GM23338 (cell line): Measurements from ENCODE around the gene AATF. TPM values are rescaled to one million over a fixed set of nuclear protein-coding genes. Genes with fewer than 3 reads are reported as not detected.
A peak's percentile ranks its signal among the peaks of the same experiment; 100 is the strongest.

Source experiments
- ATAC-seq: fragments of 200-7000 bp; cut with Tn5 transposase; 3 replicates; pipeline ENCODE4 v1.9.1; 2020
- DNase-seq: peaks from one replicate; pipeline ENCODE4 v3.0.0-alpha.2; 2015; ENCODE audit warnings: low spot score
- H2AFZ ChIP-seq: fragments of 200-600 bp; sonication (generic); 2 replicates; pipeline ENCODE4 v1.8.0; 2016; ENCODE audit warnings: antibody characterized with exemption, mild to moderate bottlenecking, moderate library complexity
- H3F3A ChIP-seq: fragments of 200-600 bp; sonication (generic); replicated peaks from 2 replicates; pipeline ENCODE4 v1.8.0; 2017; ENCODE audit warnings: antibody characterized with exemption, mixed run types, low read depth
- H3K27ac ChIP-seq: fragments of 200-600 bp; sonication (generic); 2 replicates; pipeline ENCODE4 v1.6.1; 2016; ENCODE audit warnings: low read depth
- H3K27me3 ChIP-seq: fragments of 200-600 bp; sonication (generic); 2 replicates; pipeline ENCODE4 v1.8.0; 2016; ENCODE audit warnings: mild to moderate bottlenecking, mixed run types, moderate library complexity; ENCODE audit not compliant: insufficient read depth
- H3K36me3 ChIP-seq: fragments of 200-600 bp; sonication (generic); 2 replicates; pipeline ENCODE4 v1.8.0; 2016; ENCODE audit warnings: mild to moderate bottlenecking; ENCODE audit not compliant: insufficient read depth
- H3K4me1 ChIP-seq: fragments of 200-600 bp; sonication (generic); 2 replicates; pipeline ENCODE4 v1.8.0; 2016; ENCODE audit warnings: mild to moderate bottlenecking, moderate library complexity; ENCODE audit not compliant: insufficient read depth
- H3K4me2 ChIP-seq: fragments of 200-600 bp; sonication (generic); 2 replicates; pipeline ENCODE4 v1.7.1; 2017; ENCODE audit warnings: mixed run types
- H3K4me3 ChIP-seq: fragments of 200-600 bp; sonication (generic); 2 replicates; pipeline ENCODE4 v1.6.1; 2016; ENCODE audit warnings: mixed run types
- H3K79me2 ChIP-seq: fragments of 200-600 bp; sonication (generic); replicated peaks from 2 replicates; pipeline ENCODE4 v1.8.0; 2017; ENCODE audit warnings: mild to moderate bottlenecking; ENCODE audit not compliant: insufficient read depth
- H3K9me2 ChIP-seq: fragments of 200-600 bp; sonication (generic); 2 replicates; pipeline ENCODE4 v1.8.0; 2017; ENCODE audit not compliant: insufficient read depth
- H4K20me1 ChIP-seq: fragments of 200-600 bp; sonication (generic); replicated peaks from 2 replicates; pipeline ENCODE4 v1.8.0; 2017; ENCODE audit warnings: mild to moderate bottlenecking; ENCODE audit not compliant: insufficient read depth
- H3K27ac Mint-ChIP-seq: 2 replicates; pipeline ENCODE4 v1.8.0; 2020; ENCODE audit warnings: inconsistent platforms, mild to moderate bottlenecking, moderate library complexity, mixed read lengths
- H3K27me3 Mint-ChIP-seq: 3 replicates; pipeline ENCODE4 v1.8.0; 2022; ENCODE audit warnings: low read depth, mild to moderate bottlenecking, moderate library complexity, mixed read lengths, inconsistent platforms; ENCODE audit not compliant: insufficient read depth, poor library complexity
- H3K36me3 Mint-ChIP-seq: 3 replicates; pipeline ENCODE4 v1.8.0; 2021; ENCODE audit warnings: low read depth, mild to moderate bottlenecking, inconsistent platforms, moderate library complexity, mixed read lengths
- H3K4me1 Mint-ChIP-seq: 3 replicates; pipeline ENCODE4 v1.8.0; 2020; ENCODE audit warnings: mild to moderate bottlenecking, inconsistent platforms, mixed read lengths
- H3K4me3 Mint-ChIP-seq: 3 replicates; pipeline ENCODE4 v1.8.0; 2021; ENCODE audit warnings: moderate library complexity, mild to moderate bottlenecking, inconsistent platforms, mixed read lengths
- H3K9me3 Mint-ChIP-seq: 3 replicates; pipeline ENCODE4 v1.8.0; 2020; ENCODE audit warnings: moderate library complexity, mild to moderate bottlenecking, inconsistent platforms, mixed read lengths
- CREB1 ChIP-seq: fragments of 250-450 bp; sonication (Bioruptor Pico); IDR thresholded peaks from 2 replicates; pipeline ENCODE4 v1.5.0; 2020; ENCODE audit warnings: low read depth, mild to moderate bottlenecking, moderate library complexity
- EZH2 ChIP-seq: fragments of 200-600 bp; sonication (generic); IDR thresholded peaks from one replicate; pipeline ENCODE4 v1.8.0; 2017; ENCODE audit warnings: antibody characterized with exemption, mild to moderate bottlenecking, low read depth; ENCODE audit not compliant: unreplicated experiment
- EZH2phosphoT487 ChIP-seq: fragments of 200-600 bp; sonication (generic); IDR thresholded peaks from one replicate; pipeline ENCODE4 v1.8.1; 2018; ENCODE audit warnings: antibody characterized with exemption; ENCODE audit not compliant: unreplicated experiment
- JUNB ChIP-seq: IDR thresholded peaks from one replicate; pipeline ENCODE4 v1.6.1; 2016; ENCODE audit warnings: antibody characterized with exemption; ENCODE audit not compliant: unreplicated experiment
- NANOG ChIP-seq: IDR thresholded peaks from 2 replicates; pipeline ENCODE4 v1.6.1; 2016; ENCODE audit warnings: antibody characterized with exemption, borderline replicate concordance
- POLR2AphosphoS5 ChIP-seq: IDR thresholded peaks from 2 replicates; pipeline ENCODE4 v1.6.1; 2016; ENCODE audit warnings: antibody characterized with exemption, low read depth
- STAT1 ChIP-seq: IDR thresholded peaks from one replicate; pipeline ENCODE4 v1.6.1; 2016; ENCODE audit warnings: antibody characterized with exemption; ENCODE audit not compliant: unreplicated experiment
- ZNF114 ChIP-seq: fragments of 250-450 bp; sonication (Bioruptor Pico); IDR thresholded peaks from 2 replicates; pipeline ENCODE4 v1.5.0; 2020; ENCODE audit warnings: mild to moderate bottlenecking, moderate library complexity
- ZNF331 ChIP-seq: fragments of 250-450 bp; sonication (Bioruptor Pico); IDR thresholded peaks from 2 replicates; pipeline ENCODE4 v1.5.0; 2020; ENCODE audit warnings: low read depth, mild to moderate bottlenecking, moderate library complexity
- polyA plus RNA-seq: library from polyadenylated mRNA; unstranded; fragments of >200 nt; fragmentation: Nextera tagmentation; extraction: Ambion mirVana; gene quantifications from 2 replicates; pipeline ENCODE4 v1.2.1, GENCODE V29; 2016
- total RNA-seq: library from RNA; depleted of rRNA; stranded (reverse); fragments of >200 nt; shearing (Covaris generic); gene quantifications from 2 replicates; pipeline ENCODE4 v1.2.3, GENCODE V29; 2014
- TF ChIP-seq, protein P1 (sequence below): fragments of 250-450 bp; sonication (Bioruptor Pico); IDR thresholded peaks from 2 replicates; pipeline ENCODE4 v1.5.0; 2020; ENCODE audit warnings: mild to moderate bottlenecking, moderate library complexity
- TF ChIP-seq, protein P2 (sequence below): IDR thresholded peaks from 2 replicates; pipeline ENCODE4 v1.6.1; 2016; ENCODE audit warnings: antibody characterized with exemption
- TF ChIP-seq, protein P3 (sequence below), 2 experiments: fragments of 200-600 bp in 1 of 2; sonication (generic) in 1 of 2; conservative IDR thresholded peaks; 2 replicates each; pipeline versions ENCODE4 v1.5.1 to v1.6.1; 2016 to 2017; ENCODE audit warnings: antibody characterized with exemption in 2 of 2, low read depth in 2 of 2, mild to moderate bottlenecking in 2 of 2, moderate library complexity in 1 of 2
- TF ChIP-seq, protein P4 (sequence below): IDR thresholded peaks from one replicate; pipeline ENCODE4 v1.6.1; 2018; ENCODE audit warnings: antibody characterized with exemption; ENCODE audit not compliant: unreplicated experiment

AATF gene
- total and polyA plus RNA-seq, 2 experiments from 2014 or later, result 40.2 to 71.2 TPM

DNA sequence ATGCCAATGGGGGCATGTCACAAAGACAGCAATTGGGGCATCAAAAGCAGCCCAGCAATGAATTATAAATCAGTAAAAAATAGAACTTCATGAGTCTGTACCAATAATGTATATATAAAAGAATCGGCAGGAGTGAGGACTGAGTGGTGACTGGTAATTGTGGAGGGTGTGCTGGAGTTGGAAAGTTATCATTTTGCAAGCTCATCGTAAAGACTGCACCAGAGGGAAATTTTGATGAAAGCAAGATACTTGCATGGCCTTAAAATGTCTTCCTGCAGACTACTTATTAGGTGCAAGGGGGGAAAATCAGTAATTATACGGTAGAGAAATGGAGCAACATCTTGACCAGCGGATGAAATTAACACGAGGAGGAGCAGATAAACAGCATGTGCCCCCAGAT is 138.9 kb downstream of the AATF start:
- no peaks in the 10 kb centered on the region for H3K27me3 ChIP-seq
- H4K20me1 ChIP-seq, result no peaks in the 10 kb centered on the region; the same call in 1 of the 2 replicates
- peaks cover 8% of the 10 kb centered on the region for H3K4me1 ChIP-seq
- Mint-ChIP-seq H3K27ac (no peak overlapping the region), H3K9me3 (no peaks in the 10 kb centered on the region), H3K27me3 (peaks cover 7% of the 10 kb centered on the region), H3K36me3 (peaks cover 42% of the 10 kb centered on the region), H3K4me1 (peaks cover 33% of the 10 kb centered on the region), H3K4me3 (no peak overlapping the region)
- no peak overlapping the region for H2AFZ ChIP-seq
- no peaks in the 10 kb centered on the region; the same call in none of the 2 replicates for H3F3A ChIP-seq
- no peak overlapping the region for H3K4me3 ChIP-seq
- no peak for DNase-seq
- 0 out of 2 replicates have a peak overlapping the region, but pooled peaks have one; percentile 37 for H3K27ac ChIP-seq
- TF ChIP-seq JUNB (no peak), CREB1 (CRISPR knock-in tag) (no peak), EZH2 (no peak), NANOG (no peak), ZNF331 (CRISPR knock-in tag) (no peak), POLR2AphosphoS5 (no peak), EZH2phosphoT487 (no peak), STAT1 (no peak), ZNF114 (no peak)
- TF ChIP-seq, protein P1, sequence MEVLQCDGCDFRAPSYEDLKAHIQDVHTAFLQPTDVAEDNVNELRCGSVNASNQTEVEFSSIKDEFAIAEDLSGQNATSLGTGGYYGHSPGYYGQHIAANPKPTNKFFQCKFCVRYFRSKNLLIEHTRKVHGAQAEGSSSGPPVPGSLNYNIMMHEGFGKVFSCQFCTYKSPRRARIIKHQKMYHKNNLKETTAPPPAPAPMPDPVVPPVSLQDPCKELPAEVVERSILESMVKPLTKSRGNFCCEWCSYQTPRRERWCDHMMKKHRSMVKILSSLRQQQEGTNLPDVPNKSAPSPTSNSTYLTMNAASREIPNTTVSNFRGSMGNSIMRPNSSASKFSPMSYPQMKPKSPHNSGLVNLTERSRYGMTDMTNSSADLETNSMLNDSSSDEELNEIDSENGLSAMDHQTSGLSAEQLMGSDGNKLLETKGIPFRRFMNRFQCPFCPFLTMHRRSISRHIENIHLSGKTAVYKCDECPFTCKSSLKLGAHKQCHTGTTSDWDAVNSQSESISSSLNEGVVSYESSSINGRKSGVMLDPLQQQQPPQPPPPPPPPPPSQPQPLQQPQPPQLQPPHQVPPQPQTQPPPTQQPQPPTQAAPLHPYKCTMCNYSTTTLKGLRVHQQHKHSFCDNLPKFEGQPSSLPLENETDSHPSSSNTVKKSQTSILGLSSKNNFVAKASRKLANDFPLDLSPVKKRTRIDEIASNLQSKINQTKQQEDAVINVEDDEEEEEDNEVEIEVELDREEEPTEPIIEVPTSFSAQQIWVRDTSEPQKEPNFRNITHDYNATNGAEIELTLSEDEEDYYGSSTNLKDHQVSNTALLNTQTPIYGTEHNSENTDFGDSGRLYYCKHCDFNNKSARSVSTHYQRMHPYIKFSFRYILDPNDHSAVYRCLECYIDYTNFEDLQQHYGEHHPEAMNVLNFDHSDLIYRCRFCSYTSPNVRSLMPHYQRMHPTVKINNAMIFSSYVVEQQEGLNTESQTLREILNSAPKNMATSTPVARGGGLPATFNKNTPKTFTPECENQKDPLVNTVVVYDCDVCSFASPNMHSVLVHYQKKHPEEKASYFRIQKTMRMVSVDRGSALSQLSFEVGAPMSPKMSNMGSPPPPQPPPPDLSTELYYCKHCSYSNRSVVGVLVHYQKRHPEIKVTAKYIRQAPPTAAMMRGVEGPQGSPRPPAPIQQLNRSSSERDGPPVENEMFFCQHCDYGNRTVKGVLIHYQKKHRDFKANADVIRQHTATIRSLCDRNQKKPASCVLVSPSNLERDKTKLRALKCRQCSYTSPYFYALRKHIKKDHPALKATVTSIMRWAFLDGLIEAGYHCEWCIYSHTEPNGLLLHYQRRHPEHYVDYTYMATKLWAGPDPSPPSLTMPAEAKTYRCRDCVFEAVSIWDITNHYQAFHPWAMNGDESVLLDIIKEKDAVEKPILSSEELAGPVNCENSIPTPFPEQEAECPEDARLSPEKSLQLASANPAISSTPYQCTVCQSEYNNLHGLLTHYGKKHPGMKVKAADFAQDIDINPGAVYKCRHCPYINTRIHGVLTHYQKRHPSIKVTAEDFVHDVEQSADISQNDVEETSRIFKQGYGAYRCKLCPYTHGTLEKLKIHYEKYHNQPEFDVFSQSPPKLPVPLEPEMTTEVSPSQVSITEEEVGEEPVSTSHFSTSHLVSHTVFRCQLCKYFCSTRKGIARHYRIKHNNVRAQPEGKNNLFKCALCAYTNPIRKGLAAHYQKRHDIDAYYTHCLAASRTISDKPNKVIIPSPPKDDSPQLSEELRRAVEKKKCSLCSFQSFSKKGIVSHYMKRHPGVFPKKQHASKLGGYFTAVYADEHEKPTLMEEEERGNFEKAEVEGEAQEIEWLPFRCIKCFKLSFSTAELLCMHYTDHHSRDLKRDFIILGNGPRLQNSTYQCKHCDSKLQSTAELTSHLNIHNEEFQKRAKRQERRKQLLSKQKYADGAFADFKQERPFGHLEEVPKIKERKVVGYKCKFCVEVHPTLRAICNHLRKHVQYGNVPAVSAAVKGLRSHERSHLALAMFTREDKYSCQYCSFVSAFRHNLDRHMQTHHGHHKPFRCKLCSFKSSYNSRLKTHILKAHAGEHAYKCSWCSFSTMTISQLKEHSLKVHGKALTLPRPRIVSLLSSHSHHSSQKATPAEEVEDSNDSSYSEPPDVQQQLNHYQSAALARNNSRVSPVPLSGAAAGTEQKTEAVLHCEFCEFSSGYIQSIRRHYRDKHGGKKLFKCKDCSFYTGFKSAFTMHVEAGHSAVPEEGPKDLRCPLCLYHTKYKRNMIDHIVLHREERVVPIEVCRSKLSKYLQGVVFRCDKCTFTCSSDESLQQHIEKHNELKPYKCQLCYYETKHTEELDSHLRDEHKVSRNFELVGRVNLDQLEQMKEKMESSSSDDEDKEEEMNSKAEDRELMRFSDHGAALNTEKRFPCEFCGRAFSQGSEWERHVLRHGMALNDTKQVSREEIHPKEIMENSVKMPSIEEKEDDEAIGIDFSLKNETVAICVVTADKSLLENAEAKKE (CRISPR knock-in tag), result no peak
- TF ChIP-seq, protein P2, sequence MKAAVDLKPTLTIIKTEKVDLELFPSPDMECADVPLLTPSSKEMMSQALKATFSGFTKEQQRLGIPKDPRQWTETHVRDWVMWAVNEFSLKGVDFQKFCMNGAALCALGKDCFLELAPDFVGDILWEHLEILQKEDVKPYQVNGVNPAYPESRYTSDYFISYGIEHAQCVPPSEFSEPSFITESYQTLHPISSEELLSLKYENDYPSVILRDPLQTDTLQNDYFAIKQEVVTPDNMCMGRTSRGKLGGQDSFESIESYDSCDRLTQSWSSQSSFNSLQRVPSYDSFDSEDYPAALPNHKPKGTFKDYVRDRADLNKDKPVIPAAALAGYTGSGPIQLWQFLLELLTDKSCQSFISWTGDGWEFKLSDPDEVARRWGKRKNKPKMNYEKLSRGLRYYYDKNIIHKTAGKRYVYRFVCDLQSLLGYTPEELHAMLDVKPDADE, result no peak
- TF ChIP-seq, protein P3, sequence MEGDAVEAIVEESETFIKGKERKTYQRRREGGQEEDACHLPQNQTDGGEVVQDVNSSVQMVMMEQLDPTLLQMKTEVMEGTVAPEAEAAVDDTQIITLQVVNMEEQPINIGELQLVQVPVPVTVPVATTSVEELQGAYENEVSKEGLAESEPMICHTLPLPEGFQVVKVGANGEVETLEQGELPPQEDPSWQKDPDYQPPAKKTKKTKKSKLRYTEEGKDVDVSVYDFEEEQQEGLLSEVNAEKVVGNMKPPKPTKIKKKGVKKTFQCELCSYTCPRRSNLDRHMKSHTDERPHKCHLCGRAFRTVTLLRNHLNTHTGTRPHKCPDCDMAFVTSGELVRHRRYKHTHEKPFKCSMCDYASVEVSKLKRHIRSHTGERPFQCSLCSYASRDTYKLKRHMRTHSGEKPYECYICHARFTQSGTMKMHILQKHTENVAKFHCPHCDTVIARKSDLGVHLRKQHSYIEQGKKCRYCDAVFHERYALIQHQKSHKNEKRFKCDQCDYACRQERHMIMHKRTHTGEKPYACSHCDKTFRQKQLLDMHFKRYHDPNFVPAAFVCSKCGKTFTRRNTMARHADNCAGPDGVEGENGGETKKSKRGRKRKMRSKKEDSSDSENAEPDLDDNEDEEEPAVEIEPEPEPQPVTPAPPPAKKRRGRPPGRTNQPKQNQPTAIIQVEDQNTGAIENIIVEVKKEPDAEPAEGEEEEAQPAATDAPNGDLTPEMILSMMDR (conservative IDR thresholded peaks at IDR 0.05; ENCODE audit: low read depth in 2 of 2), result no peak
- TF ChIP-seq, protein P4, sequence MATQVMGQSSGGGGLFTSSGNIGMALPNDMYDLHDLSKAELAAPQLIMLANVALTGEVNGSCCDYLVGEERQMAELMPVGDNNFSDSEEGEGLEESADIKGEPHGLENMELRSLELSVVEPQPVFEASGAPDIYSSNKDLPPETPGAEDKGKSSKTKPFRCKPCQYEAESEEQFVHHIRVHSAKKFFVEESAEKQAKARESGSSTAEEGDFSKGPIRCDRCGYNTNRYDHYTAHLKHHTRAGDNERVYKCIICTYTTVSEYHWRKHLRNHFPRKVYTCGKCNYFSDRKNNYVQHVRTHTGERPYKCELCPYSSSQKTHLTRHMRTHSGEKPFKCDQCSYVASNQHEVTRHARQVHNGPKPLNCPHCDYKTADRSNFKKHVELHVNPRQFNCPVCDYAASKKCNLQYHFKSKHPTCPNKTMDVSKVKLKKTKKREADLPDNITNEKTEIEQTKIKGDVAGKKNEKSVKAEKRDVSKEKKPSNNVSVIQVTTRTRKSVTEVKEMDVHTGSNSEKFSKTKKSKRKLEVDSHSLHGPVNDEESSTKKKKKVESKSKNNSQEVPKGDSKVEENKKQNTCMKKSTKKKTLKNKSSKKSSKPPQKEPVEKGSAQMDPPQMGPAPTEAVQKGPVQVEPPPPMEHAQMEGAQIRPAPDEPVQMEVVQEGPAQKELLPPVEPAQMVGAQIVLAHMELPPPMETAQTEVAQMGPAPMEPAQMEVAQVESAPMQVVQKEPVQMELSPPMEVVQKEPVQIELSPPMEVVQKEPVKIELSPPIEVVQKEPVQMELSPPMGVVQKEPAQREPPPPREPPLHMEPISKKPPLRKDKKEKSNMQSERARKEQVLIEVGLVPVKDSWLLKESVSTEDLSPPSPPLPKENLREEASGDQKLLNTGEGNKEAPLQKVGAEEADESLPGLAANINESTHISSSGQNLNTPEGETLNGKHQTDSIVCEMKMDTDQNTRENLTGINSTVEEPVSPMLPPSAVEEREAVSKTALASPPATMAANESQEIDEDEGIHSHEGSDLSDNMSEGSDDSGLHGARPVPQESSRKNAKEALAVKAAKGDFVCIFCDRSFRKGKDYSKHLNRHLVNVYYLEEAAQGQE, result no peak
- no peaks in the 10 kb centered on the region for H3K9me2 ChIP-seq
- H3K4me2 ChIP-seq, result no peak overlapping the region
- no peak for ATAC-seq
- peaks cover 25% of the 10 kb centered on the region for H3K36me3 ChIP-seq
- H3K79me2 ChIP-seq, result no peaks in the 10 kb centered on the region
